SU-DHL-6 (cell line): ENCODE data around the gene RASGRP2.

Experiments used
- H2AFZ ChIP-seq: fragments of 200-600 bp; sonication (generic); 2 replicates; pipeline ENCODE4 v1.6.1; 2014; ENCODE audit warnings: low read depth, mild to moderate bottlenecking, moderate library complexity, mixed read lengths, antibody characterized with exemption, low read length; ENCODE audit not compliant: severe bottlenecking
- H3F3A ChIP-seq: fragments of 200-600 bp; shearing (Covaris generic); 2 replicates; pipeline ENCODE4 v1.6.0; 2016; ENCODE audit warnings: antibody characterized with exemption, mild to moderate bottlenecking; ENCODE audit not compliant: insufficient read depth
- H3K27ac ChIP-seq: fragments of 200-600 bp; sonication (generic); 2 replicates; pipeline ENCODE4 v1.5.1; 2016; ENCODE audit warnings: low read depth, mild to moderate bottlenecking, low read length, moderate library complexity, mixed read lengths
- H3K27me3 ChIP-seq: fragments of 200-600 bp; sonication (generic), shearing (Covaris generic); 2 replicates; pipeline ENCODE4 v1.6.0; 2014; ENCODE audit warnings: mild to moderate bottlenecking, low read length
- H3K36me3 ChIP-seq: fragments of 200-600 bp; sonication (generic); 2 replicates; pipeline ENCODE4 v1.6.1; 2014; ENCODE audit warnings: mild to moderate bottlenecking, low read length, mixed read lengths
- H3K4me2 ChIP-seq: fragments of 300-600, 200-600 bp; shearing (Covaris generic), sonication (generic); 2 replicates; pipeline ENCODE4 v1.6.0; 2014; ENCODE audit warnings: low read length, low read depth, mild to moderate bottlenecking; ENCODE audit not compliant: poor library complexity, severe bottlenecking
- H3K4me3 ChIP-seq: fragments of 200-600 bp; sonication (generic); 2 replicates; pipeline ENCODE4 v1.5.1; 2014; ENCODE audit warnings: antibody characterized with exemption, low read length, mild to moderate bottlenecking, mixed read lengths; ENCODE audit not compliant: insufficient read depth, poor library complexity, severe bottlenecking
- H3K79me2 ChIP-seq: fragments of 200-600 bp; sonication (generic); 2 replicates; pipeline ENCODE4 v1.6.1; 2014; ENCODE audit warnings: mild to moderate bottlenecking, low read length, moderate library complexity; ENCODE audit not compliant: insufficient read depth
- H3K9ac ChIP-seq: fragments of 200-600 bp; sonication (generic); 2 replicates; pipeline ENCODE4 v1.7.0; 2014; ENCODE audit warnings: mild to moderate bottlenecking, low read length
- H3K9me2 ChIP-seq: fragments of 200-600 bp; sonication (generic); replicated peaks from 2 replicates; pipeline ENCODE4 v1.6.1; 2014; ENCODE audit warnings: low read length; ENCODE audit not compliant: insufficient read depth
- H3K9me3 ChIP-seq: fragments of 200-600 bp; sonication (generic); 2 replicates; pipeline ENCODE4 v1.6.1; 2014; ENCODE audit warnings: low read length, mixed read lengths; ENCODE audit not compliant: insufficient read depth
- H4K20me1 ChIP-seq: fragments of 200-600 bp; sonication (generic); 2 replicates; pipeline ENCODE4 v1.6.1; 2014; ENCODE audit warnings: low read depth, mild to moderate bottlenecking, antibody characterized with exemption, low read length, moderate library complexity, mixed read lengths
- CTCF ChIP-seq: fragments of 200-600 bp; sonication (generic); IDR thresholded peaks from one replicate; pipeline ENCODE4 v1.5.1; 2017; ENCODE audit warnings: antibody characterized with exemption, mild to moderate bottlenecking, low read length, moderate library complexity; ENCODE audit not compliant: insufficient read depth, poor library complexity, severe bottlenecking
- EZH2phosphoT487 ChIP-seq: fragments of 200-600 bp; sonication (generic), shearing (Covaris generic); conservative IDR thresholded peaks from 2 replicates; pipeline ENCODE4 v1.6.1; 2018; ENCODE audit warnings: mild to moderate bottlenecking, antibody characterized with exemption, low read length, moderate library complexity, mixed read lengths

The RASGRP2 gene

GRCh38 chr11:64712430-64713015 lies 31.4 kb downstream of the RASGRP2 start:
- Histone ChIP-seq H3F3A (no peaks in the 10 kb centered on the region), H3K4me2 (no peak overlapping the region), H2AFZ (no peak overlapping the region), H3K9me2 (no peaks in the 10 kb centered on the region), H3K79me2 (no peaks in the 10 kb centered on the region), H3K36me3 (no peaks in the 10 kb centered on the region), H3K9ac (no peak overlapping the region), H4K20me1 (no peaks in the 10 kb centered on the region), H3K27ac (no peak overlapping the region), H3K27me3 (no peaks in the 10 kb centered on the region), H3K4me3 (no peak overlapping the region), H3K9me3 (no peaks in the 10 kb centered on the region)
- TF ChIP-seq EZH2phosphoT487: no peak
- no peak for TF ChIP-seq CTCF

GRCh38 chr11:64711956-64712362 lies 32.0 kb downstream of the RASGRP2 start:
- Histone ChIP-seq H3K27me3 (no peaks in the 10 kb centered on the region), H3K36me3 (no peaks in the 10 kb centered on the region), H3K9me2 (no peaks in the 10 kb centered on the region), H2AFZ (no peak overlapping the region), H3K9ac (no peak overlapping the region), H4K20me1 (no peaks in the 10 kb centered on the region), H3K4me2 (no peak overlapping the region), H3K4me3 (no peak overlapping the region), H3F3A (no peaks in the 10 kb centered on the region), H3K27ac (no peak overlapping the region), H3K79me2 (no peaks in the 10 kb centered on the region), H3K9me3 (no peaks in the 10 kb centered on the region)
- TF ChIP-seq EZH2phosphoT487 (no peak), CTCF (no peak)

- Histone ChIP-seq H3K79me2 (no peaks in the 10 kb centered on the region), H4K20me1 (no peaks in the 10 kb centered on the region), H2AFZ (no peak overlapping the region), H3K9me2 (no peaks in the 10 kb centered on the region), H3F3A (no peaks in the 10 kb centered on the region), H3K4me3 (no peak overlapping the region), H3K4me2 (no peak overlapping the region), H3K9ac (no peak overlapping the region), H3K27me3 (no peaks in the 10 kb centered on the region), H3K9me3 (no peaks in the 10 kb centered on the region), H3K27ac (no peak overlapping the region), H3K36me3 (no peaks in the 10 kb centered on the region)
- TF ChIP-seq EZH2phosphoT487: no peak
- no peak for TF ChIP-seq CTCF
Measured at GRCh38 chr11:64711138-64711955, 32.6 kb downstream of the RASGRP2 start.
